G401 (cell line): ENCODE measurements around the gene C7orf57. TPM values are rescaled to one million over a fixed set of nuclear protein-coding genes. Genes with fewer than 3 reads are reported as not detected.
"Not testable (repeated sequence)": the region's sequence is repeated elsewhere in the genome, so short reads cannot be mapped to it uniquely, and the experiment has no call there.

Experiments used
- DNase-seq: peaks from one replicate; pipeline ENCODE4 v3.0.0-alpha.2; 2015; ENCODE audit warnings: low spot score
- in situ Hi-C: cut with HindIII; loops from 2 replicates; pipeline ENCODE4 v1.10.0; 2016; ENCODE audit warnings: low sequenced_read_pairs, mixed read lengths
- total RNA-seq: library from RNA; depleted of rRNA; stranded (reverse); fragments of >200 nt; shearing (Covaris generic); gene quantifications from 2 replicates; pipeline ENCODE4 v1.2.3, GENCODE V29; 2014

C7orf57 gene
- total RNA-seq, 1 experiment from 2014 or later = 0.47 TPM

GRCh38 chr7:48077423-48077822 is 42.1 kb downstream of the C7orf57 start:
- in situ Hi-C loops = no loop called here
- no peak for DNase-seq

GRCh38 chr7:48078470-48078869 is 43.1 kb downstream of the C7orf57 start:
- in situ Hi-C loops = no loop called here
- DNase-seq = no peak

GRCh38 chr7:48082378-48082777 is 47.0 kb downstream of the C7orf57 start:
- DNase-seq, in situ Hi-C loops: not testable (repeated sequence)

- no peak for DNase-seq
- in situ Hi-C loops = no loop called here
Measured at GRCh38 chr7:48083114-48083830, 47.9 kb downstream of the C7orf57 start.

GRCh38 chr7:48084727-48085432 is 49.5 kb downstream of the C7orf57 start:
- DNase-seq = no peak
- in situ Hi-C loops = no loop called here

GRCh38 chr7:48085433-48085791 is 50.1 kb downstream of the C7orf57 start:
- in situ Hi-C loops = no loop called here
- DNase-seq = no peak

- in situ Hi-C loops = no loop called here
Measured at GRCh38 chr7:48085942-48086341, 50.6 kb downstream of the C7orf57 start.

GRCh38 chr7:48087349-48087748 is 52.0 kb downstream of the C7orf57 start:
- in situ Hi-C loops = no loop called here
- no peak for DNase-seq

More at GRCh38 chr7:48085942-48086341, 50.6 kb downstream of the C7orf57 start:
- DNase-seq = no peak

GRCh38 chr7:48088559-48089045 is 53.3 kb downstream of the C7orf57 start:
- DNase-seq = peak; percentile 51
- in situ Hi-C loops = no loop called here

GRCh38 chr7:48089046-48090003 is 54.0 kb downstream of the C7orf57 start, which contains the start of gene UPP1:
UPP1 (plus strand) TSS chr7:48089265; CDS start chr7:48094784, 5,519 bp downstream.
- in situ Hi-C loops = no loop called here
- DNase-seq = peak; percentile 86

- in situ Hi-C loops = no loop called here
- peak; percentile 8 for DNase-seq
Measured at GRCh38 chr7:48090095-48090805, 54.9 kb downstream of the C7orf57 start.

- DNase-seq = no peak
- in situ Hi-C loops = no loop called here
Measured at GRCh38 chr7:48091506-48092433, 56.4 kb downstream of the C7orf57 start.

- in situ Hi-C loops = no loop called here
- DNase-seq = no peak
Measured at GRCh38 chr7:48094861-48095293, 59.5 kb downstream of the C7orf57 start.

GRCh38 chr7:48096273-48096672 is 60.9 kb downstream of the C7orf57 start:
- in situ Hi-C loops = no loop called here
- DNase-seq = no peak

- DNase-seq = no peak
- in situ Hi-C loops = no loop called here
Measured at GRCh38 chr7:48097521-48098231, 62.3 kb downstream of the C7orf57 start.

GRCh38 chr7:48098846-48099245 is 63.5 kb downstream of the C7orf57 start:
- in situ Hi-C loops = no loop called here
- DNase-seq = no peak

- no peak for DNase-seq
- in situ Hi-C loops = no loop called here
Measured at GRCh38 chr7:48099781-48100180, 64.4 kb downstream of the C7orf57 start.
